ENCODE results near the gene PLD2. TPM values are rescaled to one million over a fixed set of nuclear protein-coding genes. Genes with fewer than 3 reads are reported as not detected.

Gene PLD2
- total and polyA plus RNA-seq, 9 of the 15 experiments (the other 6 are each of a cell fraction or from before 2014, with no cell fraction given) = 0.20 to 7.5 (median 3.3) TPM

DNA sequence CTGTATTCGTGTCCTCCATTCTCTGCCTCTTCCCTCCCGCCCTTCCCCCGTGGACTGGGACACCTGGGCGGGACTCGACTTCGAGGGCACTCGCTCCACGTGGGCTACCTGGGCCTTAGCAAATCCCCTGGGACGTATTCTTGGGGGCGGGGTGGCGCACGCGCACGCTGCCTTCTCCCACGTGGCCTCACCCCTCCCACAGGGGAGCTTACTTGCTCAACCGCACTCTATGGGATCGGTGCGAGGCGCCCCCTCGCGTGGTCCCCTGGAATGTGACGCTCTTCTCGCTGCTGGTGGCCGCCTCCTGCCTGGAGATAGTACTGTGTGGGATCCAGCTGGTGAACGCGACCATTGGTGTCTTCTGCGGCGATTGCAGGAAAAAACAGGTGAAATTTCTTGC lies 24.3 kb upstream of the PLD2 start (continued):
- TF ChIP-seq, protein P1, sequence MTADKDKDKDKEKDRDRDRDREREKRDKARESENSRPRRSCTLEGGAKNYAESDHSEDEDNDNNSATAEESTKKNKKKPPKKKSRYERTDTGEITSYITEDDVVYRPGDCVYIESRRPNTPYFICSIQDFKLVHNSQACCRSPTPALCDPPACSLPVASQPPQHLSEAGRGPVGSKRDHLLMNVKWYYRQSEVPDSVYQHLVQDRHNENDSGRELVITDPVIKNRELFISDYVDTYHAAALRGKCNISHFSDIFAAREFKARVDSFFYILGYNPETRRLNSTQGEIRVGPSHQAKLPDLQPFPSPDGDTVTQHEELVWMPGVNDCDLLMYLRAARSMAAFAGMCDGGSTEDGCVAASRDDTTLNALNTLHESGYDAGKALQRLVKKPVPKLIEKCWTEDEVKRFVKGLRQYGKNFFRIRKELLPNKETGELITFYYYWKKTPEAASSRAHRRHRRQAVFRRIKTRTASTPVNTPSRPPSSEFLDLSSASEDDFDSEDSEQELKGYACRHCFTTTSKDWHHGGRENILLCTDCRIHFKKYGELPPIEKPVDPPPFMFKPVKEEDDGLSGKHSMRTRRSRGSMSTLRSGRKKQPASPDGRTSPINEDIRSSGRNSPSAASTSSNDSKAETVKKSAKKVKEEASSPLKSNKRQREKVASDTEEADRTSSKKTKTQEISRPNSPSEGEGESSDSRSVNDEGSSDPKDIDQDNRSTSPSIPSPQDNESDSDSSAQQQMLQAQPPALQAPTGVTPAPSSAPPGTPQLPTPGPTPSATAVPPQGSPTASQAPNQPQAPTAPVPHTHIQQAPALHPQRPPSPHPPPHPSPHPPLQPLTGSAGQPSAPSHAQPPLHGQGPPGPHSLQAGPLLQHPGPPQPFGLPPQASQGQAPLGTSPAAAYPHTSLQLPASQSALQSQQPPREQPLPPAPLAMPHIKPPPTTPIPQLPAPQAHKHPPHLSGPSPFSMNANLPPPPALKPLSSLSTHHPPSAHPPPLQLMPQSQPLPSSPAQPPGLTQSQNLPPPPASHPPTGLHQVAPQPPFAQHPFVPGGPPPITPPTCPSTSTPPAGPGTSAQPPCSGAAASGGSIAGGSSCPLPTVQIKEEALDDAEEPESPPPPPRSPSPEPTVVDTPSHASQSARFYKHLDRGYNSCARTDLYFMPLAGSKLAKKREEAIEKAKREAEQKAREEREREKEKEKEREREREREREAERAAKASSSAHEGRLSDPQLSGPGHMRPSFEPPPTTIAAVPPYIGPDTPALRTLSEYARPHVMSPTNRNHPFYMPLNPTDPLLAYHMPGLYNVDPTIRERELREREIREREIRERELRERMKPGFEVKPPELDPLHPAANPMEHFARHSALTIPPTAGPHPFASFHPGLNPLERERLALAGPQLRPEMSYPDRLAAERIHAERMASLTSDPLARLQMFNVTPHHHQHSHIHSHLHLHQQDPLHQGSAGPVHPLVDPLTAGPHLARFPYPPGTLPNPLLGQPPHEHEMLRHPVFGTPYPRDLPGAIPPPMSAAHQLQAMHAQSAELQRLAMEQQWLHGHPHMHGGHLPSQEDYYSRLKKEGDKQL (CRISPR knock-in tag; IDR thresholded peaks at IDR 0.05; ENCODE audit: borderline replicate concordance) = no peak
- TF ChIP-seq CBX1 (IDR thresholded peaks at IDR 0.05; ENCODE audit: low read depth) (no peak), PCBP1 (IDR thresholded peaks at IDR 0.05; ENCODE audit: low read depth, low read length, poor library complexity, severe bottlenecking) (no peak), BRD4 (IDR thresholded peaks at IDR 0.05) (no peak), SIRT6 (IDR thresholded peaks at IDR 0.05; ENCODE audit: low read depth, low read length) (no peak), L3MBTL2 (IDR thresholded peaks at IDR 0.05) (peak; percentile 96), ZBTB8A (IDR thresholded peaks at IDR 0.05; ENCODE audit: partially characterized antibody) (no peak)
- TF ChIP-seq, protein P2, sequence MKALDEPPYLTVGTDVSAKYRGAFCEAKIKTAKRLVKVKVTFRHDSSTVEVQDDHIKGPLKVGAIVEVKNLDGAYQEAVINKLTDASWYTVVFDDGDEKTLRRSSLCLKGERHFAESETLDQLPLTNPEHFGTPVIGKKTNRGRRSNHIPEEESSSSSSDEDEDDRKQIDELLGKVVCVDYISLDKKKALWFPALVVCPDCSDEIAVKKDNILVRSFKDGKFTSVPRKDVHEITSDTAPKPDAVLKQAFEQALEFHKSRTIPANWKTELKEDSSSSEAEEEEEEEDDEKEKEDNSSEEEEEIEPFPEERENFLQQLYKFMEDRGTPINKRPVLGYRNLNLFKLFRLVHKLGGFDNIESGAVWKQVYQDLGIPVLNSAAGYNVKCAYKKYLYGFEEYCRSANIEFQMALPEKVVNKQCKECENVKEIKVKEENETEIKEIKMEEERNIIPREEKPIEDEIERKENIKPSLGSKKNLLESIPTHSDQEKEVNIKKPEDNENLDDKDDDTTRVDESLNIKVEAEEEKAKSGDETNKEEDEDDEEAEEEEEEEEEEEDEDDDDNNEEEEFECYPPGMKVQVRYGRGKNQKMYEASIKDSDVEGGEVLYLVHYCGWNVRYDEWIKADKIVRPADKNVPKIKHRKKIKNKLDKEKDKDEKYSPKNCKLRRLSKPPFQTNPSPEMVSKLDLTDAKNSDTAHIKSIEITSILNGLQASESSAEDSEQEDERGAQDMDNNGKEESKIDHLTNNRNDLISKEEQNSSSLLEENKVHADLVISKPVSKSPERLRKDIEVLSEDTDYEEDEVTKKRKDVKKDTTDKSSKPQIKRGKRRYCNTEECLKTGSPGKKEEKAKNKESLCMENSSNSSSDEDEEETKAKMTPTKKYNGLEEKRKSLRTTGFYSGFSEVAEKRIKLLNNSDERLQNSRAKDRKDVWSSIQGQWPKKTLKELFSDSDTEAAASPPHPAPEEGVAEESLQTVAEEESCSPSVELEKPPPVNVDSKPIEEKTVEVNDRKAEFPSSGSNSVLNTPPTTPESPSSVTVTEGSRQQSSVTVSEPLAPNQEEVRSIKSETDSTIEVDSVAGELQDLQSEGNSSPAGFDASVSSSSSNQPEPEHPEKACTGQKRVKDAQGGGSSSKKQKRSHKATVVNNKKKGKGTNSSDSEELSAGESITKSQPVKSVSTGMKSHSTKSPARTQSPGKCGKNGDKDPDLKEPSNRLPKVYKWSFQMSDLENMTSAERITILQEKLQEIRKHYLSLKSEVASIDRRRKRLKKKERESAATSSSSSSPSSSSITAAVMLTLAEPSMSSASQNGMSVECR (CRISPR knock-in tag; IDR thresholded peaks at IDR 0.05) = no peak
- TF ChIP-seq, protein P3, sequence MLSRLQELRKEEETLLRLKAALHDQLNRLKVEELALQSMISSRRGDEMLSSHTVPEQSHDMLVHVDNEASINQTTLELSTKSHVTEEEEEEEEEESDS (CRISPR knock-in tag; IDR thresholded peaks at IDR 0.05) = no peak
